Tibial nerve (tissue), 4 donors: ENCODE measurements around the gene CNST. TPM values are rescaled to one million over a fixed set of nuclear protein-coding genes. Genes with fewer than 3 reads are reported as not detected.
A peak's percentile ranks its signal among the peaks of the same experiment; 100 is the strongest.
"Not testable (repeated sequence)": the region's sequence is repeated elsewhere in the genome, so short reads cannot be mapped to it uniquely, and the experiment has no call there.

Source experiments
- DNase-seq, 2 donors: peaks; one replicate each; pipeline ENCODE4 v3.0.0-alpha.2; 2019; ENCODE audit warnings: low spot score in 2 of 2
- H3K27ac ChIP-seq, 4 donors: fragments of 200-600 bp; sonication (generic) in 3 of 4; one replicate each; pipeline ENCODE4 v1.5.1; 2017 to 2019; ENCODE audit warnings: mild to moderate bottlenecking in 1 of 4
- H3K27me3 ChIP-seq, 2 donors: fragments of 200-600 bp; sonication (generic) in 1 of 2; one replicate each; pipeline versions ENCODE4 v1.5.1 to v1.6.0; 2017 to 2019
- H3K36me3 ChIP-seq, 3 donors: fragments of 200-600 bp; sonication (generic); one replicate each; pipeline ENCODE4 v1.5.1; 2018 to 2019
- H3K4me1 ChIP-seq, 4 donors: fragments of 200-600 bp; sonication (generic) in 3 of 4; one replicate each; pipeline ENCODE4 v1.5.1; 2017 to 2019
- H3K4me3 ChIP-seq, 4 donors: fragments of 200-600 bp; sonication (generic) in 3 of 4; one replicate each; pipeline ENCODE4 v1.5.1; 2017 to 2019; ENCODE audit warnings: mild to moderate bottlenecking in 1 of 4, moderate library complexity in 1 of 4
- H3K9me3 ChIP-seq, 4 donors: fragments of 200-600 bp; sonication (generic) in 3 of 4; one replicate each; pipeline ENCODE4 v1.5.1; 2017 to 2019
- EP300 ChIP-seq, 2 donors: sonication (generic); formaldehyde crosslinking; IDR thresholded peaks; one replicate each; pipeline ENCODE4 v1.6.1; 2017; ENCODE audit warnings: antibody characterized with exemption in 2 of 2, mild to moderate bottlenecking in 1 of 2
- POLR2A ChIP-seq, 2 donors: fragments of 450-650 bp; IDR thresholded peaks; one replicate each; pipeline ENCODE4 v1.6.1; 2017; ENCODE audit warnings: antibody characterized with exemption in 2 of 2, mild to moderate bottlenecking in 2 of 2, moderate library complexity in 2 of 2
- WGBS, 2 donors: methylation state at CpG; one replicate each; pipeline ENCODE4 v1.1.5; 2018; 5-methylcytosine and 5-hydroxymethylcytosine counted together
- total RNA-seq, 4 donors: library from RNA; depleted of rRNA; stranded (reverse); fragments of >200 nt; gene quantifications; one replicate each; pipeline ENCODE4 v1.1.0, GENCODE V29; 2016
- TF ChIP-seq, protein P1 (sequence below), 5 experiments: fragments of 200-600 bp in 3 of 5; fragments of 450-650 bp in 2 of 5; sonication (generic) in 3 of 5; IDR thresholded peaks; one replicate each; pipeline ENCODE4 v1.5.1; 2016 to 2019; ENCODE audit warnings: antibody characterized with exemption in 5 of 5, mild to moderate bottlenecking in 3 of 5, moderate library complexity in 2 of 5

Gene CNST
- total RNA-seq, 4 donors from 2014 or later = 16.5 to 20.3 (median 17.9) TPM

DNA sequence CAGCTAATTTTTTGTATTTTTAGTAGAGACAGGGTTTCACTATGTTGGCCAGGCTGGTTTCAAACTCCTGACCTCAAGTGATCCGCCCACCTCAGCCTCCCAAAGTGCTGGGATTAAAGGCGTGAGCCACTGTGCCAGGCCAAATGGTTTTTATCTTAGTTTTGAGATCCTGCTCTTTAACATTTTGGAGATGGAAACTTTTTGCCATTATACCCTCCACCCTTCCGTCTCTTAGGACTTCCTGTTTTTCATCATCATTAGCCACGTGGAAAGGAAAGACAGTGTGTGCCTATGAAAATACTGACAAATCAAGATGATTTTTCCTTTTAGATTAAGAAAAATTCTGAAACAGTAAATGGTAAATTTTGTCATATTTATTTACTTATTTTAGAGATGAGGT is 5.1 kb downstream of the CNST start:
- peak in 1 of 2 donors; percentile 55 for TF ChIP-seq EP300 (IDR thresholded peaks at IDR 0.05)
- WGBS, 2 donors = 65 to 71% methylated on average over 4 of the region's 4 CpGs
- peak overlapping the region in 3 of 4 donors; percentile 54 to 65 (median 57) for H3K27ac ChIP-seq

GRCh38 chr1:246571953-246572352 is 5.7 kb downstream of the CNST start:
- TF ChIP-seq, protein P1, sequence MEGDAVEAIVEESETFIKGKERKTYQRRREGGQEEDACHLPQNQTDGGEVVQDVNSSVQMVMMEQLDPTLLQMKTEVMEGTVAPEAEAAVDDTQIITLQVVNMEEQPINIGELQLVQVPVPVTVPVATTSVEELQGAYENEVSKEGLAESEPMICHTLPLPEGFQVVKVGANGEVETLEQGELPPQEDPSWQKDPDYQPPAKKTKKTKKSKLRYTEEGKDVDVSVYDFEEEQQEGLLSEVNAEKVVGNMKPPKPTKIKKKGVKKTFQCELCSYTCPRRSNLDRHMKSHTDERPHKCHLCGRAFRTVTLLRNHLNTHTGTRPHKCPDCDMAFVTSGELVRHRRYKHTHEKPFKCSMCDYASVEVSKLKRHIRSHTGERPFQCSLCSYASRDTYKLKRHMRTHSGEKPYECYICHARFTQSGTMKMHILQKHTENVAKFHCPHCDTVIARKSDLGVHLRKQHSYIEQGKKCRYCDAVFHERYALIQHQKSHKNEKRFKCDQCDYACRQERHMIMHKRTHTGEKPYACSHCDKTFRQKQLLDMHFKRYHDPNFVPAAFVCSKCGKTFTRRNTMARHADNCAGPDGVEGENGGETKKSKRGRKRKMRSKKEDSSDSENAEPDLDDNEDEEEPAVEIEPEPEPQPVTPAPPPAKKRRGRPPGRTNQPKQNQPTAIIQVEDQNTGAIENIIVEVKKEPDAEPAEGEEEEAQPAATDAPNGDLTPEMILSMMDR (IDR thresholded peaks at IDR 0.05) = no peak
- TF ChIP-seq POLR2A (IDR thresholded peaks at IDR 0.05) = no peak
- no peak for TF ChIP-seq EP300 (IDR thresholded peaks at IDR 0.05)
- H3K4me1 ChIP-seq = peaks cover 3 to 41% (median 18%) of the 10 kb centered on the region in 4 donors
- no peaks in the 10 kb centered on the region for H3K9me3 ChIP-seq
- no peaks in the 10 kb centered on the region for H3K36me3 ChIP-seq
- H3K27me3 ChIP-seq = no peaks in the 10 kb centered on the region
- no peak for DNase-seq
- peak overlapping the region in 2 of 4 donors; percentile 57 to 65 for H3K27ac ChIP-seq
- no peak overlapping the region for H3K4me3 ChIP-seq
- WGBS, 2 donors = 96 to 100% methylated on average over 1 of the region's 1 CpG

More for the DNA sequence above, 5.1 kb downstream of the CNST start:
- not testable (repeated sequence) for DNase-seq, H3K9me3 ChIP-seq, H3K36me3 ChIP-seq, H3K27me3 ChIP-seq, H3K4me3 ChIP-seq
- H3K4me1 ChIP-seq = peaks cover 3 to 40% (median 18%) of the 10 kb centered on the region in 4 donors

- WGBS, 2 donors = 61 to 77% methylated on average over 3 of the region's 3 CpGs
- no peak for DNase-seq
- H3K27me3 ChIP-seq = no peaks in the 10 kb centered on the region
- peak overlapping the region in 1 of 4 donors; percentile 13 for H3K27ac ChIP-seq
- peaks cover 2 to 41% (median 13%) of the 10 kb centered on the region in 4 donors for H3K4me1 ChIP-seq
- H3K4me3 ChIP-seq = no peak overlapping the region
- no peak for TF ChIP-seq POLR2A (IDR thresholded peaks at IDR 0.05)
- TF ChIP-seq, protein P1 (IDR thresholded peaks at IDR 0.05) = no peak
- peak; percentile 15 to 31 for TF ChIP-seq EP300 (IDR thresholded peaks at IDR 0.05)
- no peaks in the 10 kb centered on the region for H3K9me3 ChIP-seq
- H3K36me3 ChIP-seq = no peaks in the 10 kb centered on the region
These were observed 6.5 kb downstream of the CNST start for GRCh38 chr1:246572785-246573184.

- no peaks in the 10 kb centered on the region for H3K36me3 ChIP-seq
- no peaks in the 10 kb centered on the region for H3K9me3 ChIP-seq
- DNase-seq = no peak
- no peaks in the 10 kb centered on the region for H3K27me3 ChIP-seq
- peak overlapping the region in 1 of 4 donors; percentile 13 for H3K27ac ChIP-seq
- 63 to 79% methylated on average over 6 of the region's 6 CpGs for WGBS, 2 donors
- H3K4me1 ChIP-seq = peaks cover 0 to 38% (median 8%) of the 10 kb centered on the region in 4 donors
- TF ChIP-seq POLR2A (IDR thresholded peaks at IDR 0.05) = no peak
- no peak for TF ChIP-seq EP300 (IDR thresholded peaks at IDR 0.05)
- TF ChIP-seq, protein P1 (IDR thresholded peaks at IDR 0.05) = no peak
- H3K4me3 ChIP-seq = no peak overlapping the region
These were observed 7.2 kb downstream of the CNST start for GRCh38 chr1:246573491-246573890.

DNA sequence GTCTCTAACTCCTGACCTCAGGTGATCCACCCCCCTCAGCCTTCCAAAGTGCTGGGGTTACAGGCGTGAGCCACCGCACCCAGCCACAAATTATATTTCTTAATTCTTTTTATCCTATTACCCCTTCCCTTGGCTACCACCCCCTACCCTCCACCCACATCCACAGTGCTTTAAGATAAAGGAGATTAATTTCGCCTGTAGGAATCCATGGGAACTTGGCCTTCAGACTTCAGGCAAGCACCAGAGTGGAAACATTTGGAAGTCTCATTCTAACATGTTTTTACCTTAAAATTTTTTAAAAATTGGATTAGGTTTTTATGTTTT is 10.4 kb downstream of the CNST start:
- H3K27ac ChIP-seq = no peak overlapping the region

More for the DNA sequence above, 10.4 kb downstream of the CNST start:
- Histone ChIP-seq H3K9me3 (no peaks in the 10 kb centered on the region), H3K27me3 (no peaks in the 10 kb centered on the region), H3K4me1 (peaks cover 0 to 42% (median 7%) of the 10 kb centered on the region in 4 donors), H3K4me3 (no peak overlapping the region), H3K36me3 (no peaks in the 10 kb centered on the region)
- TF ChIP-seq POLR2A (IDR thresholded peaks at IDR 0.05) (no peak), EP300 (IDR thresholded peaks at IDR 0.05) (no peak)
- TF ChIP-seq, protein P1 (IDR thresholded peaks at IDR 0.05) = no peak
- DNase-seq = no peak
- 84 to 91% methylated on average over 3 of the region's 3 CpGs for WGBS, 2 donors
